Measurements from ENCODE around the gene AGTRAP.
A peak's percentile ranks its signal among the peaks of the same experiment; 100 is the strongest.

Gene AGTRAP

GRCh38 chr1:11736746-11737639 is 1.1 kb downstream of the AGTRAP start:
- DNase-seq = peak; percentile 69

GRCh38 chr1:11738096-11738495 is 2.2 kb downstream of the AGTRAP start:
- DNase-seq = no peak

- DNase-seq = no peak
Observed at GRCh38 chr1:11738783-11739182, 2.8 kb downstream of the AGTRAP start.

DNA sequence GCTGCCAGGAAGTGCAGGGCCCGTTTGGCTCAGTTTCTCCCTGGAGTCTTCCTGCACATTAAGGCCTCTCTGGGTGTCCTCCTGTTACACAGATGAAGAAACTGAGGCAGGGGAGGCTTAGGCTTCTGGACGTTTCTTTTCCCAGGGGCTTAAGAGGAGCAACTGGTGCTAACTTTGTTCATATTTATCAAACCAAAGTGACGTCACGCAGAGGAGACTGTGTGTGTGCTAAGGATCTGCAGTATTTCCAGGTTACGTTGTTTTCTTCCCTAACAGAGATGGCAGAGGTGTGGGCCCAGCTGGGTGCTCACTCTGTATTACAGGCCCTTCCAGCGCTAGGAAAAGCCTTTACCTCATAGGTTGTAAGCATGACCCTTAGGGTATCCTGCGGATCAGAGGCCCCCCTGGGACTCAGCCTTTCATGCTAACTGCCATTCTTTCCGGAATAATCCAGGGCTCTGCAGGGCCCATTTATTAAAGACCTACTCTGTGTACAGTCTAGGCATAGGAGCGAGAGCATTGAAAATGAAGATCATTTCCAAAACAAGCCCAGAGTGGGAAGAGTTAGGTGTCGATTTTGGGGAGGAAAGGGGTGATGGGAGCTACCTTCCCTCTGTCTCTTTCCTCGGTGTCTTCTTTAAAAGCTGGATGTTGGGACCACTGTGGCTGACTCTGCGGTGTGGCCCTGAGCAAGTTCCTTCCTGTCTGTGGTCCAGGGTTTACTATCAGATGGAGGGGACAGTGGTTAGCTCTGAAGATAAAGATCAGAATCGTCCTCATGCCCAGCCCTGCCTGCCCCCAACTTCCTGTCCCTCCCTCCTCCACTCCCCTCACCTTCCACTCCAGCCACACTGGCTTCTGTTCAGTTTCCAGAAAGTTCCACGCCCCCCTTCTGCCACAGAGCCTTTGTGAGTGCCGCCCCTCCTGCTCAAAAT is 4.6 kb downstream of the AGTRAP start:
- peak; percentile 27 for DNase-seq

GRCh38 chr1:11741482-11741881 is 5.5 kb downstream of the AGTRAP start:
- DNase-seq = no peak

DNA sequence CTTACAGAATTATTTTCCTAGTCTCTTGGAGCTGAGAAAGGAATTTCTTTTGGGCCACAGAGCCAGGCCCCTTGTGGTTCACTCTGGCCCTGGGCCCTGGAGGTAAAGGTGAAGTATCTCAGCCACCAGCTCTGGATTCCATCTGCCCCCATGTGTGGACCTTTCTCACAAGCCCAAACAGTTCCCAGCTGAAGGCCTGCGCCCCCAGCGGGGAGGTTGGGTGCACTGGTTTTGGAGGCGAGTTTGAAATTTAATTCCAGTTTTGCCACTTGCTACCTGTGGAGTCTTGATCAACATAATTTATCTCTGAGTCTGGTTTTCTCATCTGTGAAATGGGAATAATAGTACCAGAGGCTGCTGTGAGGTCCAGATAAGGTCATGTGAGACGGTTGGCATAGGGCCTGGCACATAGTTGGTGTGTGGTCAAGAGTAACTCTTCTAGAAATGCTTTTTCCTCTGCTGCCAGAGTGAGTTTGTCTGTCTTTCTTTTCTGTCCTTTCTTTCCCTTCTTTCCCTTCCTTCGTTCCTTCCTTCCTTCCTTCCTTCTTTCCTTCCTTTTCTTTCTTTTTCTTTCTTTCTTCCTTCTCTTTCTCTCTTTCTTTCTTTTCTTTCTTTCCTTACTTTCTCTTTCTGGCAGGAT is 6.1 kb downstream of the AGTRAP start:
- no peak for DNase-seq

DNA sequence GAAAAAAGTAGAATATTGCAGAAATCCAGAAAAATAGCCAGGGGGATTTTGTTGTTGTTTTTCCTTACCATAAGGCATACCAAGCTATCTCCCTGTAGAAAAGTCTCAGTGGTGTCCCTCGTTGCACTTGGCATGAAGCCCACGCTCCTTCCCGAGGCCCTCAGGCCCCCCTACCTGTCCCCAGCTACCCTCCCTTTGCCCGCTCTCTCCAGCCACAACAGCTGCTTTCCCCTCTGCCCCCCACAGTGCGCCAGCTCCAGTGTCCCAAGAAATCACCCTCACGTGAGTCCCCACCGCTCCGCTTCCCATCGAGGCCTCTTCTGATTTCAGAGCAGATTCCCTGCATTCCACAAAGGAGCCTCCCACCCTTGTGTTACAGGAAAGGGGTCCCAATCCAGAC is 8.4 kb downstream of the AGTRAP start:
- no peak for DNase-seq

DNA sequence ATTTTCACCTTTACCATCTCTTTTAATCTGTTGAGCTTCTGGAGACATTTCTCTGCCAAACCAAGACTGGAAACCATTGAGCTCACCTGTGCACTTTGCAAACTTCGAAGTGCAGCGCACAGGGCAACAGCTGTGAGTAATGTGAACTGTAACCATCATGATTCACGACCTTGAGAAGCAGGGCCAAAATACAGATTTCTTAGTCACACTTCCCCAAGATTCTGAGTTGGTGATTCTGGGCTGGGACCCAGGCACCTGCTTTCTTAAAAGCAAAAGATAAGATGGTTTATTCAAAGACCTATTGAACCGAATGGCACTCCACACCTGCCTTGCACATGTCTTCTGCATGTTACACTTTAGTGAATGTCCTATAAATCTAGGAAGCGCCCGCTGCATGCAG is 10.2 kb downstream of the AGTRAP start:
- DNase-seq = no peak

DNA sequence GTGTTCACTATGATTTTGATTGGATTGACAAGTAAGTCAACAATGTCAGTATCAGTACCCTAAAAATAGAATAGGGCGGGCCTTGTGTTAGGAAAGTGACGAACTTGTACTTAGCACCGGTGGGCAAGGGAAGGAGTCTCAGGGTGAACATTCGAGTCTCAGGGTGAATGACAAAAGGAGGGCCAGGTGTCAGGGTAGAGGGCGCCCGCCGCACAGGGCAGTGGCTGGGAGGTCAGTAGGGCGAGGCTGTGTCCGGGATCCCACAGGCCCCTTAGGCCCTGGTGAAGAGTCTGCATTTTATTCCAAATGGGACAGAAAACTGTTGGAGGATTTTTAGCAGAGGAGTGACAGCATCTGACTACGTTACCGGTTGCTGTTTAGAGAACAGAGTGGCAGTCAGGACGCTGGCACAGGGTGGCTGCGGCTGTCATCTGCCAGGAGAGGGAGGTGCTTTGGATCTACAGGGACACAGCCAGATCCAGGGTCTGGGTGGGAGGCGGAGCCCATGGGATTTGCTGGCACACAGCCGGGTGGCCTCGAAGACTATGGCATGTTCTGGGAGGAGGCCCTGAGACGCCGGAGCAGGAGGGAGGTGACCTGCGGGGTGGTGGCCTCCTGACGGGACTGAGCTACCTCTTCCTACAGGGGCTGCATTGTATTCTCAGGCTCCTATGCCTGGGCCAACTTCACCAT is 11.0 kb downstream of the AGTRAP start:
- no peak for DNase-seq

GRCh38 chr1:11748294-11749202 is 12.6 kb downstream of the AGTRAP start:
- DNase-seq = no peak

DNA sequence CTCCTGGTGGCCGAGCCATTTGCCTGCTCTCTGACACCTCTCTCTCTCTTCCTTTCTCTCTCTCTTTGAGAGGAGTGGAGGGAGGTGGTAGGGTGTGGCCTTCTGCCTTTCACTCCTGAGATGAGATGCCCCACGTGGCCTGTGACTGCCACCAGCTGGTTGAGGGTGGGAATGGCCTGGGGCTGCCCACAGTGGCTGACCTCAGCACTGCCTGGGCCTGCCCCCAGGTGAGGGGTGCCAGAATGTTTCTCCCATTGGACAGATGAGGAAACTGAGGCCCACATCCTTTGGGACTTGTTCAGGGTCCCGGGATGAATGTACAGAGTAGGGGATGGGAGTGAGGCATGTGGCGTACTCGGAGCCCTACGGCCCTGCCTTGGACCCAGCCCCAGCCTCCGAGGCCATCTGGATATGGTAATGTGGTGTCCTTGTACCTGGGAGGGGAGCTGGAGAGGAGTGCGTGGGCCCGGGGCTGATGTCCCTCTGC is 13.3 kb downstream of the AGTRAP start:
- DNase-seq = peak; percentile 76

GRCh38 chr1:11749996-11750395 is 14.1 kb downstream of the AGTRAP start:
- no peak for DNase-seq

DNA sequence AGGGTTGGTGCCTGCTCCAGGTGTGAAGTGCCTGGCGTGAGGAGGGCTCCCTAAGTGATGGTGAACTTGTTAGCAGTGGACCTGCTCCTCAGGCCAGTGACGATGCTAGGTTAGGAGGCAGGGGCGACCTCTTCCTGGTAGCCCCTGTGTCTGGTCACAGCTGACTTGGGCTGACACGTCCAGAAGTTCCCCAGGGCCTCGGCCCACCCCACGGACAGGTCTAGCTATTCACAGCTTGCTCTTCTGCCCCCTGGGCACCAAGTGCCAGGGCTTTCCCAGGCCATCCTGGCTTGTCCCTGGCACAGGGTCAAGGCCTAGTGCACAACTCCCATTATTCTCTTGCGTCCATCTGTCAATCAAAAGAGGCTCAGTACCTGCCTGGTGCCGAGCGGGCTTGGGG is 15.2 kb downstream of the AGTRAP start:
- DNase-seq = no peak

DNA sequence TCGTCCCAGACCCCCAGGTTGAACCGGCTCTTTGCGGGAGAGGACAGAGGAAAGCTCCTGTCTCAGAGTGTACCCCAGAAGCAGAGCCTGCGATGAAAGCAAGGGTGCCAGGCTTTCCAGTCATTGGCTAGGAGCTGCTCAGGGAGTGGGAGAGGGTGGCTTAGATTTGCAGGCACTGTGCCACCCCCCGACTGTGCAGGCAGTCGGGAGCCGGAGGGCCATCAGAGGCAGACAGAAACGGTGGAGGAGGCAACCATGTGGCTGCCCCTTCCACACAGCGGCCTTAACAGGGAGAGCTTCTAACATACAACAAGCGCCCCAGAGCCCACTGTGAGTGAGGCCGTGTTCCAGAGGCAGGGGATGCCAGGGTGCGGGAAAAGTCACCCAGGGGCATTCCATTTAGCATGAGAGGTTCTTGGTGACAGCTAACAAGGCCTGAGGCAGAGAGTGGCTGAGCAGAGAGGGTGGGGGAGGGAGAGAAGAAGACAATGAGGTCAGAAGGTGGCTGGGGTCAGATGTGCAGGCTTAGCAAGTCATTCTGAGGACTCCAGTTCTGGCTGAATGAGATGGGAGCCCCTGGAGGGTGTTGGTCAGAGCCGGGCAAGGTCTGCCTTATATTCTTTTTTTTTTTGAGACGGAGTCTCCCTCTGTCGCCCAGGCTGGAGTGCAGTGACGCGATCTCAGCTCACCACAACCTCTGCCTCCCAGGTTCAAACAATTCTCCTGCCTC is 16.6 kb downstream of the AGTRAP start:
- no peak for DNase-seq

DNA sequence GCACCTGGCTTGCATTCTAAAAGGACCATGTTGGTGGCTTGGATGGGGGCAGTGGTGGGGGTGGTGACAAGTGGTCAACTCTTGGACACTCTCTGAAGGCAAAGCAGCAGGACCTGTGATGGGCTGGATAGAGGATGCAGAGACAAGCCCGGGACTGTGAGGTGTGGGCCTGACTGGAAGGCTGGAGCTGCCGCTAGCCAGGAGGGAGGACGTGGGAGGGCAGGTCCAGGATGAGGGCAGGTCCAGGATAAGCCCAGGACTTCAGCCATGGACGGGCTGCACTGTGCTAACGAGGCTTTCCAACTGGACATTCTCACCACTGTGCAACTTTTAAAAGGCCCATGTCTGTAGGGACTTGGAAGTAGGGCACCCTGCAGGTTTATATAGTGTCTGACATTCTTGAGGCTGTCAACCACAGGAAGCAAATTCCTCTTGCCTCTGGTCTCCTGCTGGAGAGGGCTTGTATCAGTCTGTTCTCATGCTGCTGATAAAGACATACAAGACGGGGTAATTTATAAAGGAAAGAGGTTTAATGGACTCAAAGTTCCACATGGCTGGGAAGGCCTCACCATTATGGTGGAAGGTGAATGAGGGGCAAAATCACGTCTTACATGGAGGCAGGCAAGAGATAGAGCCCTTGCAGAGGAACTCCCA is 17.7 kb downstream of the AGTRAP start:
- no peak for DNase-seq

- DNase-seq = no peak
Observed at GRCh38 chr1:11757047-11757446, 21.1 kb downstream of the AGTRAP start.

DNA sequence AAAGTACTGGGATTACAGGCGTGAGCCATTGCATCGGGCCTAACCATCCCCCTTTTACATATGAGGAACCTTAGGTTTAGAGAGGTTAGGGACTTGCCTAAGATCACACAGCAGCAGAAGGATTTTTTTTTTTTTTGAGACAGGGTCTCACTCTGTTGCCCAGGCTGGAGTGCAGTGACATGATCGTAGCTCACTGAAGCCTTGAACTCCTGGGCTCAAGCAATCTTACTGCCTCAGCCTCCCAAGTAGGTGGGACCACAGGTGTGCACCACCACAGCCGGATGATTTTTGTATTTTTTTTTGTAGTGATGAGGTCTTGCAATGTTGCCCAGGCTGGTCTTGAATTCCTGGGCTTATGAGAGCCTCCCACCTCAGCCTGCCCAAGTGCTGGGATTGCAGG is 23.9 kb downstream of the AGTRAP start:
- DNase-seq = no peak

- DNase-seq = no peak
Observed at GRCh38 chr1:11761285-11761684, 25.3 kb downstream of the AGTRAP start.

GRCh38 chr1:11761988-11762406 is 26.1 kb downstream of the AGTRAP start, which contains the start of gene C1orf167:
C1orf167 (plus strand) TSS chr1:11762193; CDS start chr1:11764401, 2,208 bp downstream.
- DNase-seq = peak; percentile 60

DNA sequence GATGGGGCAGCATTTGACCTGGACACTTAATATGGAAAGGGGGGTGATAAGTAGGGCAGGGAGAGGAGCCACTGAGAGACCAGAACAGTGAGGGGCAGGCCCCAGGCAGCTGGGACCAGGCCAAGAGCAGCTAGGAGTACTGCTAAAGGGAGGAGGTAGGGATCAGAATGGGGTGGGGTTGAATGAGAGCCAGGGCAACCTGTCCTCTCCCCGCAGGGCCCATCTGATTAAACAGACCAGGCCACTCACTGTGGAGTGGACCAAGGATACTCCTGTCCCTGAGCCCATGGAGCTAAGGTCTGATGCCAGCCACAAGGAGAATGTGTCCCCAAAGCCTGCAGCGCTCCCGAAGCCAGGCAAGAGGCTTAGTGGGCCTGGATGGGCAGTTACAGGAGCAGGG is 28.2 kb downstream of the AGTRAP start:
- DNase-seq = no peak
